ENCODE measurements around the gene PKP1. TPM values are rescaled to one million over a fixed set of nuclear protein-coding genes. Genes with fewer than 3 reads are reported as not detected.

PKP1 gene
- total RNA-seq, 1 donor from 2014 or later = 0.25 TPM

DNA sequence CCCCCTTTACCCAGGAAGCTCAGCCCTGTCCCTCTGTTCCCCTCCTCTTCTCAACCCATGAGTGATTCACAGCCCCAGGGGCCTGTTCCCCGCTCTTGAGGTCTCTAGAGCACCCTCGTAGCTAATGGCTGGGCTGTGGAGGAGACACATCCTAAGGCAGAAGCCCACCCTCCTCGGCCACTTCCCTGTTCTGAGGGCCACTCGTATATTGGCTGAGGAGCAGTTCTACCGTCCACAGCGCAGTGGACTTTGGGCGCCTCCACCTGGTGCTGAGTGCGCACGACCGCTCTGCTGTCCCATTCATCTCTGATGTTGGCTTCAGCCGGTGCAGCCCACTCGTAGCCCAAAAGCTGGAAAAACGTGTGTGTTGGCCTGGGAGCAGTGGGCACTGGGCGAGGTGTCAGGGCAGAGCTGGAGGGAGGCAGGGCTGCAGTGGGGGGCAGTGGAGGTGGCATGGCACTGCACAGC lies 24.5 kb upstream of the PKP1 start:
- intact Hi-C loops (cut with micrococcal nuclease) = loop anchor here (10.0 kb wide), 1 partner anchor 86 kb away; no protein-coding TSS in a partner anchor
- no peak for DNase-seq
- no peak for ATAC-seq

GRCh38 chr1:201259476-201260235 lies 23.6 kb upstream of the PKP1 start:
- DNase-seq (peak; percentile 45), ATAC-seq (peak; percentile 58)
- intact Hi-C loops (cut with micrococcal nuclease) = loop anchor here (10.0 kb wide), 1 partner anchor 85 kb away; no protein-coding TSS in a partner anchor

DNA sequence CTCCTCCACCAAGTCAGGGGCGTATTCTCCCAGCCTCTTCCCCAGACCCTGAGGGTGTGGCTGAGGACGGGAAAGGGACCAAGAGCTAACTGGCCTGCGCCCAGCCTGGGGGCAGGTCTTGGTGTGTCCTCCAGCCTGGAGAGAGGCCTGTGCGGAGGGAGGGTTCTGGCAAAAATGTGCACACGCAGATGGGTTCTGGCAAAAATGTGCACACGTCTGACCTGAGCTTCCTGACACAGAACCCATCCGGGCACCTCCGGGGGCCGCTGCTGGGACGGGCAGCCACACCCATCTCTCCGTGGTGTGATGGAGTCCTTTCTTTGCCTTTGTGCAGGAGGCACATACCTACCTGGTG lies 23.1 kb upstream of the PKP1 start:
- DNase-seq (no peak), ATAC-seq (peak; percentile 65)
- intact Hi-C loops (cut with micrococcal nuclease) = no loop called here

DNA sequence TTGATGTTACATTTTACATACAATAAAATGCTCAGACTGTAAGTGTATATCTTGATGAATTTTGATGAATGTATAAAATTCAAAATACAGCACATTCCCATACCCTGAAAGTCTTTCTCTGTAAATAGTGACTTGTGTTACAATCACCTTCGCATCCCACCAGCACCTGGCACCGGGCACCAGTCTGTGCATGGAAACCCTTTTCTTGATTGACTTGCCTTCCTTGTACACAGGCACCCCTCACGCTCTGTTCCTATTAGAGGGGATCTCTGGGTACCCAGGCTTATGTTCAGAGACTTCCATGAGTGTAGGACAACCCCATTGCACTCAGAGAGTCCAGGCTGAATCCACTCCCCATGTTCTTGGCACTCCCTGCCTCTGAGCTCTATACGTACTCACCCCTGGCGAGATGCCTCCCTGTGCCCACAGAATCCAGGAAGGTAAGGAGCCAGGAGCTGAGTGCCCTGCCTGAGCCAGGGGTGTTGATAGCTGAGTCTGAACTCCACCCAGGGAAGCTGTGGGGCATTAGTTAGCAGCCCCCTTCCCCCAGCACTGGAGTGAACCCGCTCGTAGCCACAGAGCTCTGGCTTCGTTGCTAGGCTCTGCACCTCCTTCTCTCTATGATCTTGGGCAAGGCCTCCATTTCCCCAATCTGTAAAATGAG lies 22.5 kb upstream of the PKP1 start:
- DNase-seq = no peak
- no peak for ATAC-seq
- intact Hi-C loops (cut with micrococcal nuclease) = no loop called here

DNA sequence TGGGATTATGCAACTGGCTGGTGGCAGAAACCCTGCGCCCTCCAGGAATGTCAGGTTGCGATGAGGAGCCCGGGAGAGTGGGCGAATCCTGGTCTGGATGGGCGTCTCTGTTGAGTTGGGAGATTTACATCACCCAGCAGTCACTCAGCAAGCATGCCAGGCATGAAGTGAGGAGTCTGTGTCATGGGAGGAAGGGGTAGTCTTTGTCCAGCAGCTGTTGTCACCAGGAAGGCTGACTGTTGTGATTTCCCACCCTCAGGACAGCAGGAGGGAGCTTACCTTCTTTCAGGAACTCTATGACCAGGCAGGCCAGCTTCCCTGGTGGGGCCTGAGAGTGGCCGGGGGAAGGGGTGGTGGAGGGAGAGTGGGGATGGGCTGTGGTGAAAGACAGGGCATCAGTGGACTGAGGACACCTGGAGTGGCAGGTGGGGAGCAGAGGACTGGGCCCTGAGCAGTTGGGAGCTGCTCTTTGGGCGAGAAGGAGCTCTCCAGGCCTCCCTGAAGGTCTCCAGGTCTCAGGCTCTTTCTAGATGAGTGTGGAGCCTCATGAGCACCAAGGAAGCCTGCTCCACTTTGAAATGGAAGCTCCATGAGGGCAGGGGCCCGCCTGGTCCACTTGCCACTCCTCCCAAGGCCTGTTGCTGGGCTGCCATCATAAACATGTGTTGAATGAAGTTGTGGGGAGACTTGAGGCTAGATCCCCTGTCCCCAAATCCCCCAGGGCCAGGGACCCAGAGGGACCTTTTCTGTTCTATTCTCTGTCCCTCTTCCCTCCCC lies 21.3 kb upstream of the PKP1 start:
- ATAC-seq = no peak
- DNase-seq = no peak
- intact Hi-C loops (cut with micrococcal nuclease) = no loop called here

GRCh38 chr1:201262963-201263608 lies 20.2 kb upstream of the PKP1 start:
- intact Hi-C loops (cut with micrococcal nuclease) = no loop called here
- ATAC-seq = no peak

GRCh38 chr1:201264072-201264471 lies 19.2 kb upstream of the PKP1 start:
- intact Hi-C loops (cut with micrococcal nuclease) = no loop called here
- ATAC-seq (no peak), DNase-seq (no peak)

More at GRCh38 chr1:201262963-201263608, 20.2 kb upstream of the PKP1 start:
- DNase-seq = no peak

DNA sequence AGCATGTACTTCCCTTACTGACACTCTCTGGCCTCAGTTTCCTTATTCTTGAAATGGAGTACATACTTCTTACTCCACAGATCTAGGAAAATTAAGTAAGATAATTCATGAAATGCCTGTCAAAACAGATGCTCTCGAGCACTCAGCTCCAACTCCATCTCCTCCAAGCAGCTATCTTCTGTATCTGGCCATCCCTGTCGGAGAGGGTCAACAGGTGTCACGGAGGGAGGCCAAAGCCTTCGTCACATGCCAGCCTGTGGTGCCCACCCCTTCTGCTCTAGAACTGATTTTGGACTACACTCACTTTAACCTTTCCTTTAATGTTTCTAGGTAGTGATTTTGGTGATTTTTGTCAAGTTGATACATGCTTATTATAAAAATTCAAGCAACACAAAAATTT lies 18.8 kb upstream of the PKP1 start:
- DNase-seq = no peak
- no peak for ATAC-seq
- intact Hi-C loops (cut with micrococcal nuclease) = no loop called here

GRCh38 chr1:201265756-201266155 lies 17.6 kb upstream of the PKP1 start:
- no peak for ATAC-seq
- intact Hi-C loops (cut with micrococcal nuclease) = no loop called here
- DNase-seq = no peak

- DNase-seq (no peak), ATAC-seq (no peak)
- intact Hi-C loops (cut with micrococcal nuclease) = no loop called here
These were observed 17.0 kb upstream of the PKP1 start for GRCh38 chr1:201266276-201266675.

- intact Hi-C loops (cut with micrococcal nuclease) = no loop called here
- ATAC-seq = no peak
- DNase-seq = no peak
These were observed 16.5 kb upstream of the PKP1 start for GRCh38 chr1:201266774-201267173.

GRCh38 chr1:201267481-201268229 lies 15.7 kb upstream of the PKP1 start:
- ATAC-seq (no peak), DNase-seq (no peak)
- intact Hi-C loops (cut with micrococcal nuclease) = no loop called here

DNA sequence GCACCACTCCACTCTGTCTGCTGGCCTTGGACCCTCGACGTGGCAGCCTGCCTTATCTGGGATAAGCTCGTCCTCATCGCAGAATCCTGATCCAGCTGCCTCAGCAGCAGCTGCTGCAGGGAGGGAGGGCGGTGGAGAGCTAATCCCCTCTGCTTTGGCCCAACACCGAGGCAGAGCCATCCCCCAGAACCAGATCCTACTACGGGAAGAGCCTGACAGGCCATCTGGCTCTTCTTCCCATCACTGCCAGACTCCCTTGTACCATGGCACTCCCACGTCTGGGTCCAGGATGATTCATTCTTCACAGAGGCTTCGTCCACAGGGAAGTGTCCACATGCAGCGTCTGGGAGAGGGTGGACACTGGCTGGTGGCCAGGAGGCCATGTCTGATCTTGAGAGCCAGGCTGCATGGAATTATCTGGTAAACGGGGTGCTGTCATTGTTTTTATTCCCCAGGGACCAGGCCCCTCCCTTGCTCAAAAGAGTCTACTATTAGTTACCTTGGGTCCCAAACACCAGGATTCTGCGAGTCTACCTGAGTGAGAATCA lies 14.6 kb upstream of the PKP1 start:
- ATAC-seq (peak; percentile 25), DNase-seq (no peak)
- intact Hi-C loops (cut with micrococcal nuclease) = no loop called here

DNA sequence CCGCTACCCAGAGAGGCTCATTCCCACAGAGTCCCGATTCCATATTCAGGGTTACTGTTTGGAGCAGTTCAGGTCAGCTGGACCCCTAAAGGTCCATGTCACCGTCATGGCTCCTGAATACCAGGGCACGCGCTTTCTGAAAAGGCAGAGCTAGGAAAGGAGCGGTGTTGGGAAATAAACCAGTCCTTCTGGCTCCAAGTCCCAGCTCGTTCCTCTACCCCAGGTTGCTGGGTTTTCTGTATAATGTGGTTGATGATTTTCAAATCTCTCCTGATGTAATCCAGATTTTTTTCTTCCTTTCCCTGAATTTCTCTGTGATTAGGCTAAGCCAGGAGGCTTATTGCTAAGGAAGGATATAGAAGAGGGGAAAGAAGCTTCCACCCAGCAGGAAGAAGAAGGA lies 14.0 kb upstream of the PKP1 start:
- no peak for DNase-seq
- no peak for ATAC-seq
- intact Hi-C loops (cut with micrococcal nuclease) = no loop called here

GRCh38 chr1:201269900-201270410 lies 13.4 kb upstream of the PKP1 start:
- DNase-seq (no peak), ATAC-seq (no peak)
- intact Hi-C loops (cut with micrococcal nuclease) = no loop called here

GRCh38 chr1:201270616-201271390 lies 12.5 kb upstream of the PKP1 start:
- intact Hi-C loops (cut with micrococcal nuclease) = no loop called here
- no peak for ATAC-seq
- DNase-seq = no peak

DNA sequence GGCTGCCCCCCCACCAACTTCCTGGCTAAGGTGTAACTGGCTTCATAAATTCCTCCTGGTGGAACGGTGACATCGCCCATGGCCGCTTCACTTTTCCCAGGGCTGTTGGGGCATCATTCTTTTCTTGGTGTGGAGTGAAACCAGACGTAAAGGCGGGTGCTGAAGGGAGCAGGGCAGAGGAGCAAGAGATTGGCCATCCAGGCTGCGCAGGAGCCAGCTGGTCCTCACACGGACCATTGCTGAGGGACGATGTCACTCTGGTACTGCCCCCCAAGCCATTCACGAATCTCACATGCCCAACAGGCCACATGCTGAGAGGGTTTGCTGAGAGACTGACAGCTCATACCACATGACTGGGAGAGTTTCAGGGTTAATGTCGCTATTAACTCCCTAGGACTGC lies 10.5 kb upstream of the PKP1 start:
- intact Hi-C loops (cut with micrococcal nuclease) = no loop called here
- ATAC-seq (no peak), DNase-seq (no peak)

All from left ventricle myocardium superior (tissue), 1 donor.